Frontal cortex (tissue), 4 donors: Measurements from ENCODE around the gene RAPGEF4. TPM values are rescaled to one million over a fixed set of nuclear protein-coding genes. Genes with fewer than 3 reads are reported as not detected.

Experiments used
- DNase-seq, 2 donors: peaks; one replicate each; pipeline ENCODE4 v3.0.0; 2012; ENCODE audit warnings: low spot score in 2 of 2
- FAIRE-seq: peaks from 2 replicates; lab custom pipeline; 2012; peaks lifted over from hg19 to GRCh38; lab: Jason Lieb, UNC
- total RNA-seq: library from RNA; depleted of rRNA; stranded (reverse); fragments of >200 nt; gene quantifications from one replicate; pipeline ENCODE4 v1.2.3, GENCODE V29; 2014
- donor health status: control.
- donor health status: control.
- donor health status: control.

RAPGEF4 gene
- total RNA-seq, 1 donor from 2014 or later: 23.6 TPM

- no peak for DNase-seq
- no peak for FAIRE-seq
Measured at GRCh38 chr2:172848519-172848918, 112.9 kb downstream of the RAPGEF4 start.

- DNase-seq: no peak
- no peak for FAIRE-seq
Measured at GRCh38 chr2:172849519-172850217, 114.0 kb downstream of the RAPGEF4 start.

GRCh38 chr2:172855588-172855987, 119.9 kb downstream of the RAPGEF4 start:
- DNase-seq (no peak), FAIRE-seq (peak; percentile 24)

- FAIRE-seq (no peak), DNase-seq (no peak)
Measured at GRCh38 chr2:172856606-172857005, 121.0 kb downstream of the RAPGEF4 start.

- FAIRE-seq (no peak), DNase-seq (no peak)
Measured at GRCh38 chr2:172858473-172858745, 122.8 kb downstream of the RAPGEF4 start.

- no peak for DNase-seq
- FAIRE-seq: no peak
Measured at GRCh38 chr2:172859581-172860335, 124.1 kb downstream of the RAPGEF4 start.

- no peak for FAIRE-seq
- no peak for DNase-seq
Measured at GRCh38 chr2:172860336-172860707, 124.7 kb downstream of the RAPGEF4 start.

GRCh38 chr2:172861098-172861497, 125.5 kb downstream of the RAPGEF4 start:
- FAIRE-seq: no peak

GRCh38 chr2:172861656-172862476, 126.2 kb downstream of the RAPGEF4 start:
- DNase-seq: no peak
- FAIRE-seq: no peak

More at GRCh38 chr2:172861098-172861497, 125.5 kb downstream of the RAPGEF4 start:
- no peak for DNase-seq

- no peak for FAIRE-seq
Measured at GRCh38 chr2:172863341-172863740, 127.7 kb downstream of the RAPGEF4 start.

GRCh38 chr2:172864182-172864581, 128.5 kb downstream of the RAPGEF4 start:
- FAIRE-seq (no peak), DNase-seq (peak in 1 of 2 donors; percentile 2)

More at GRCh38 chr2:172863341-172863740, 127.7 kb downstream of the RAPGEF4 start:
- DNase-seq: no peak

GRCh38 chr2:172865422-172865821, 129.8 kb downstream of the RAPGEF4 start:
- FAIRE-seq (no peak), DNase-seq (no peak)

GRCh38 chr2:172869861-172870260, 134.2 kb downstream of the RAPGEF4 start:
- DNase-seq (no peak), FAIRE-seq (no peak)

GRCh38 chr2:172870396-172870795, 134.8 kb downstream of the RAPGEF4 start:
- DNase-seq (no peak), FAIRE-seq (no peak)

GRCh38 chr2:172877826-172878225, 142.2 kb downstream of the RAPGEF4 start:
- no peak for DNase-seq

GRCh38 chr2:172878260-172878659, 142.6 kb downstream of the RAPGEF4 start:
- DNase-seq: no peak
- no peak for FAIRE-seq

More at GRCh38 chr2:172877826-172878225, 142.2 kb downstream of the RAPGEF4 start:
- FAIRE-seq: no peak

GRCh38 chr2:172884336-172884735, 148.7 kb downstream of the RAPGEF4 start:
- DNase-seq (no peak), FAIRE-seq (no peak)

GRCh38 chr2:172885996-172886395, 150.4 kb downstream of the RAPGEF4 start:
- no peak for FAIRE-seq
- no peak for DNase-seq

- no peak for DNase-seq
- no peak for FAIRE-seq
Measured at GRCh38 chr2:172887280-172887679, 151.6 kb downstream of the RAPGEF4 start.
